PFSK-1 (cell line): ENCODE results near the gene RTN4RL1.

Experiments
- REST ChIP-seq, 2 experiments: IDR thresholded peaks; 2 replicates each; pipeline versions ENCODE4 v1.6.1 to v1.8.0; 2011 to 2012; ENCODE audit warnings: low read depth in 2 of 2, low read length in 2 of 2, control low read depth in 1 of 2, inconsistent platforms in 1 of 2, mild to moderate bottlenecking in 1 of 2, moderate library complexity in 1 of 2; ENCODE audit not compliant: insufficient read depth in 1 of 2
- SIN3A ChIP-seq: IDR thresholded peaks from 2 replicates; pipeline ENCODE4 v1.6.1; 2012; ENCODE audit warnings: mild to moderate bottlenecking, low read length, moderate library complexity, borderline replicate concordance; ENCODE audit not compliant: insufficient read depth
- TAF1 ChIP-seq: IDR thresholded peaks from 2 replicates; pipeline ENCODE4 v1.6.1; 2012; ENCODE audit warnings: low read length, control low read depth, borderline replicate concordance; ENCODE audit not compliant: insufficient read depth

GRCh38 chr17:1948517-1948825, 76.7 kb downstream of the RTN4RL1 start:
- TF ChIP-seq SIN3A (no peak), TAF1 (no peak), REST (IDR thresholded peaks at IDR 0.05; ENCODE audit: insufficient read depth in 1 of 2, low read depth in 2 of 2, low read length in 2 of 2) (no peak)
